DND-41 (cell line): ENCODE results near the gene LEMD2.

ENCODE experiments used
- ATAC-seq: fragments of 200-7000 bp; cut with Tn5 transposase; 3 replicates; pipeline ENCODE4 v1.9.1; 2021; ENCODE audit warnings: low read depth; ENCODE audit not compliant: insufficient read depth
- DNase-seq: peaks from one replicate; pipeline ENCODE4 v3.0.0-alpha.2; 2020
- H2AFZ ChIP-seq: 2 replicates; pipeline ENCODE4 v1.6.0; 2012; ENCODE audit warnings: low read depth, low read length
- H3K27ac ChIP-seq: 2 replicates; pipeline ENCODE4 v1.5.1; 2012; ENCODE audit warnings: low read length, inconsistent platforms
- H3K27me3 ChIP-seq: fragments of 200-600 bp; sonication (generic); 2 replicates; pipeline ENCODE4 v1.6.0; 2012; ENCODE audit warnings: low read length, mild to moderate bottlenecking, inconsistent platforms; ENCODE audit not compliant: insufficient read depth, poor library complexity
- H3K36me3 ChIP-seq: 2 replicates; pipeline ENCODE4 v1.5.1; 2012; ENCODE audit warnings: low read length, inconsistent platforms; ENCODE audit not compliant: insufficient read depth
- H3K4me1 ChIP-seq: 2 replicates; pipeline ENCODE4 v1.5.1; 2012; ENCODE audit warnings: mild to moderate bottlenecking, low read length; ENCODE audit not compliant: insufficient read depth
- H3K4me2 ChIP-seq: 2 replicates; pipeline ENCODE4 v1.6.0; 2012; ENCODE audit warnings: mild to moderate bottlenecking, moderate library complexity, low read length, inconsistent platforms; ENCODE audit not compliant: insufficient read depth
- H3K4me3 ChIP-seq, 2 experiments: fragments of 200-600 bp in 1 of 2; shearing (Covaris generic) in 1 of 2; 2 replicates each; pipeline ENCODE4 v1.5.1; 2012 to 2016; ENCODE audit warnings: inconsistent platforms in 2 of 2, low read length in 2 of 2, mild to moderate bottlenecking in 2 of 2, low read depth in 1 of 2, moderate library complexity in 1 of 2
- H3K79me2 ChIP-seq: 2 replicates; pipeline ENCODE4 v1.6.0; 2012; ENCODE audit warnings: low read length, inconsistent platforms; ENCODE audit not compliant: insufficient read depth
- H3K9ac ChIP-seq: 2 replicates; pipeline ENCODE4 v1.6.0; 2012; ENCODE audit warnings: low read depth, mild to moderate bottlenecking, inconsistent platforms, low read length, moderate library complexity
- H3K9me3 ChIP-seq: 2 replicates; pipeline ENCODE4 v1.5.1; 2012; ENCODE audit warnings: low read length, moderate library complexity, mild to moderate bottlenecking, inconsistent platforms; ENCODE audit not compliant: insufficient read depth, severe bottlenecking
- H4K20me1 ChIP-seq: 2 replicates; pipeline ENCODE4 v1.6.0; 2012; ENCODE audit warnings: low read length; ENCODE audit not compliant: insufficient read depth
- EZH2 ChIP-seq: IDR thresholded peaks from 3 replicates; pipeline ENCODE4 v1.6.1; 2012; ENCODE audit warnings: borderline replicate concordance, low read depth, mild to moderate bottlenecking, moderate library complexity, low read length, inconsistent platforms; ENCODE audit not compliant: severe bottlenecking
- TF ChIP-seq, protein P1 (sequence below): IDR thresholded peaks from 2 replicates; pipeline ENCODE4 v1.5.1; 2012; ENCODE audit warnings: borderline replicate concordance, low read length, moderate library complexity, mild to moderate bottlenecking; ENCODE audit not compliant: poor library complexity, severe bottlenecking; ENCODE audit errors: extremely low read depth

The LEMD2 gene

DNA sequence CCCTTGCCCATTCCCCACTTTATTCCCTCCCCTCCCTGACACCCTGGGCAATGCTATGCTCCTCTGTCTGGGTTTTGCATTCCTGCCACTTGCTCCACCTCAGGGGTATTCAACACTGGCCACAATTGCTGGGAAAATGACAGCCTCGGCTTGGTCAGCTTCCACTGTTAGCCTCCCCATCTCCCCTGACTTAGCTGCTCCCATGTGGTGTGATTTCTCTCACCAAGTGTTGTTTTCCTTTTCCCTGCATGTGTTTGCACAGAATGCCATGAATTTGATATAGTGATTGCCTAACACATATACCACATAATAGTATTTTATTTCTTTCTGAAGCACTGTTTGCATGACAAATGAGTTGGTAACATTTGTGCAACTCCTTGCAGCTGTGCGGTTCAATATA lies 1.4 kb upstream of the LEMD2 start:
- peaks cover 32% of the 10 kb centered on the region for H3K4me1 ChIP-seq
- ATAC-seq: no peak
- TF ChIP-seq, protein P1, sequence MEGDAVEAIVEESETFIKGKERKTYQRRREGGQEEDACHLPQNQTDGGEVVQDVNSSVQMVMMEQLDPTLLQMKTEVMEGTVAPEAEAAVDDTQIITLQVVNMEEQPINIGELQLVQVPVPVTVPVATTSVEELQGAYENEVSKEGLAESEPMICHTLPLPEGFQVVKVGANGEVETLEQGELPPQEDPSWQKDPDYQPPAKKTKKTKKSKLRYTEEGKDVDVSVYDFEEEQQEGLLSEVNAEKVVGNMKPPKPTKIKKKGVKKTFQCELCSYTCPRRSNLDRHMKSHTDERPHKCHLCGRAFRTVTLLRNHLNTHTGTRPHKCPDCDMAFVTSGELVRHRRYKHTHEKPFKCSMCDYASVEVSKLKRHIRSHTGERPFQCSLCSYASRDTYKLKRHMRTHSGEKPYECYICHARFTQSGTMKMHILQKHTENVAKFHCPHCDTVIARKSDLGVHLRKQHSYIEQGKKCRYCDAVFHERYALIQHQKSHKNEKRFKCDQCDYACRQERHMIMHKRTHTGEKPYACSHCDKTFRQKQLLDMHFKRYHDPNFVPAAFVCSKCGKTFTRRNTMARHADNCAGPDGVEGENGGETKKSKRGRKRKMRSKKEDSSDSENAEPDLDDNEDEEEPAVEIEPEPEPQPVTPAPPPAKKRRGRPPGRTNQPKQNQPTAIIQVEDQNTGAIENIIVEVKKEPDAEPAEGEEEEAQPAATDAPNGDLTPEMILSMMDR: no peak
- TF ChIP-seq EZH2: no peak

DNA sequence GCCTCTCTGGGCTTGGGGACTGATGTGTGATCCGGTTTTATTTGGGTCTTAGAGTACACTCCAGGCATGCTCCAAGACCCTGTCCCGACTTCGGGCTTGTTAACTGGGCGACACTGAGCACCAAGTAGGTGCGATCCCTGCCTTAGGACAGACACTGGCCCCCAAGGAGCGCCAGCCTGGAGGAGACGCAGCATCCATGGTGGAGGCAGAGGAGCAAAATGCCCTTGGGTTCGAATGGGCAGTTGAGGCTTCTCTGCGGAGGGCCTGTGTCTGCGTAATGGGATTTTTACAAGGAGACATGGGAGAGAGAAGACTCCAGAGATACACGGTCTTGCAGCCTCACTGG lies 593 bp upstream of the LEMD2 start:
- TF ChIP-seq, protein P1: no peak
- no peak for TF ChIP-seq EZH2
- Histone ChIP-seq H3K27ac (peak overlapping the region; percentile 70), H3K4me3 (peak overlapping the region in 1 of 2 experiments; percentile 88; a peak in 2 of 4 replicates), H3K4me2 (peak overlapping the region; percentile 85), H3K79me2 (peaks cover 48% of the 10 kb centered on the region), H2AFZ (peak overlapping the region; percentile 94), H3K27me3 (no peaks in the 10 kb centered on the region), H3K9me3 (no peaks in the 10 kb centered on the region), H4K20me1 (peaks cover 36% of the 10 kb centered on the region), H3K4me1 (peaks cover 35% of the 10 kb centered on the region), H3K36me3 (peaks cover 33% of the 10 kb centered on the region), H3K9ac (peak overlapping the region; percentile 96; the same call in 1 of the 2 replicates)
- no peak for ATAC-seq
- no peak for DNase-seq

More for the DNA sequence above, 1.4 kb upstream of the LEMD2 start:
- Histone ChIP-seq H3K27ac (no peak overlapping the region), H2AFZ (no peak overlapping the region), H3K36me3 (peaks cover 25% of the 10 kb centered on the region), H3K4me2 (no peak overlapping the region), H3K9me3 (no peaks in the 10 kb centered on the region), H3K9ac (no peak overlapping the region), H3K79me2 (peaks cover 39% of the 10 kb centered on the region), H3K4me3 (no peak overlapping the region), H4K20me1 (peaks cover 27% of the 10 kb centered on the region), H3K27me3 (no peaks in the 10 kb centered on the region)
- no peak for DNase-seq

DNA sequence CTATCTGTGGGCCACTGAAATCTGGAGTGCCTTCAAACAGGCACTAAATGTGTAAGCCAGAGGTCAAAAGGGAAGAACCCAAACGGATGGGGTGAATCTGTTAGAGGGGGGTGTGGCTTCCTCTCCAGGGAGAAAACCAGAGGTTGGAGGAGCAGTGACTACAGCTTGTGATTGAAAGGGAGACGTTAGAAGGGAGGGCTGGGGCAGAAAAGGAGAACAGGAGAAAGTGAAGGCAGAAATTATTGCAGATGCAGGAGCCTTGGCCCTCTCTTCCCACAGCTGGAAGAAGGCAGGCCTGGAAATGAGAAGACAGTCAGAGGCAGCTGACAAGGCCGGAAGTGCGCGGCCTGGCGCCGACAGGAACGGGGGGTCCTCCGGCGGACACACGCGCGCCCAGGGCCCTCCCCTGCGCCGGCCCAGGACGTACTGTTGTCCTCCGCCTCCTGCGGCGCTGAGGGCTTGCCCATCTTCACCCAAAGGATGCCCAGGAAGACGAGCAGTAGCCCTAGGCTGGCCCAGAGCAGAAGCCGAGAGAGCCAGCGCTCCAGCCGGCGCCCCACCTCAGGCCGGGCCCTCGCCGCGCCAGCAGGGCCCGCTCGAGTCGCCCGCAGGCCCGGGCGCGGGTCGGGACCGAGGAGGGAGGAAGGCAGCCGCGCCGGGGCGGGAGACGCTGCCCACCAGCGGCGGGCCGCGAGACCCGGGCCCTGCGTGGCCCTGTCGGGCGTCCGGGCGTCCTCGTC lies 806 bp downstream of the LEMD2 start:
- ATAC-seq: peak; percentile 67
- TF ChIP-seq, protein P1: no peak
- TF ChIP-seq EZH2: no peak
- Histone ChIP-seq H3K4me3 (peak overlapping the region; percentile 63 to 88; a peak in 3 of 4 replicates), H3K4me2 (peak overlapping the region; percentile 85), H3K9ac (peak overlapping the region; percentile 96), H3K27ac (peak overlapping the region; percentile 91), H3K79me2 (peaks cover 58% of the 10 kb centered on the region), H3K9me3 (no peaks in the 10 kb centered on the region), H4K20me1 (peaks cover 48% of the 10 kb centered on the region), H3K27me3 (no peaks in the 10 kb centered on the region), H3K4me1 (peaks cover 35% of the 10 kb centered on the region), H3K36me3 (peaks cover 46% of the 10 kb centered on the region), H2AFZ (peak overlapping the region; percentile 94)
- DNase-seq: peak; percentile 73
